Stimulated activated CD4-positive, alpha-beta T cell treated with anti-CD3 and anti-CD28 coated beads, Interleukin-15, amount 100 ng/mL, for 1 hour (primary cell): Measurements from ENCODE around the gene PRAMEF13.
"Not testable (repeated sequence)": the region's sequence is repeated elsewhere in the genome, so short reads cannot be mapped to it uniquely, and the experiment has no call there.

Experiments used
- DNase-seq, 2 donors: peaks; one replicate each; pipeline ENCODE4 v3.0.0-alpha.2; 2020; ENCODE audit warnings: low read depth in 1 of 2, low spot score in 1 of 2

The PRAMEF13 gene

DNA sequence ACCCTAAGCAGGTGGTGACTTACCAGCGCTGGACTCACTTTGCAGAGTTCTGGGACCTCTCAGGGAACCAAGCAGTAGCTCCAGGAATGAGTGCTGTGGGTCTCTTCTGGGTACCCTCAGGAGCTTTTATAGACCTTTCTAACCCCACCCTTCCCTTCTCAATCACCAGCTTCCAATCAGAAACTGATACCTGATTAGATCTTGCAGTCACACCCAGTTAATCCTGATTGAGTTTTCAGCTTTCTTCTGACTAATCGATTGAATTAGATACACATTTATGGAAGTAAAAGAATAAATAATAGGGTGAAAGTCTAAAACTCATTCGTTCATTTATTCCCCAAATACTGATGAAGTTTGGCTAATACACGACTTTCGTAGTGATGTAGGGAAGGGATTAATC, at the start of gene PRAMEF13:
TSS of gene PRAMEF13 (minus strand) at position 101 of the 400 bp plus-strand sequence. CDS start 1,820 bp downstream, outside the sequence.
- DNase-seq: not testable (repeated sequence)

GRCh38 chr1:13247122-13247521, 45.9 kb upstream of the PRAMEF13 start:
- not testable (repeated sequence) for DNase-seq

GRCh38 chr1:13246554-13246871, 45.3 kb upstream of the PRAMEF13 start:
- DNase-seq: not testable (repeated sequence)

DNA sequence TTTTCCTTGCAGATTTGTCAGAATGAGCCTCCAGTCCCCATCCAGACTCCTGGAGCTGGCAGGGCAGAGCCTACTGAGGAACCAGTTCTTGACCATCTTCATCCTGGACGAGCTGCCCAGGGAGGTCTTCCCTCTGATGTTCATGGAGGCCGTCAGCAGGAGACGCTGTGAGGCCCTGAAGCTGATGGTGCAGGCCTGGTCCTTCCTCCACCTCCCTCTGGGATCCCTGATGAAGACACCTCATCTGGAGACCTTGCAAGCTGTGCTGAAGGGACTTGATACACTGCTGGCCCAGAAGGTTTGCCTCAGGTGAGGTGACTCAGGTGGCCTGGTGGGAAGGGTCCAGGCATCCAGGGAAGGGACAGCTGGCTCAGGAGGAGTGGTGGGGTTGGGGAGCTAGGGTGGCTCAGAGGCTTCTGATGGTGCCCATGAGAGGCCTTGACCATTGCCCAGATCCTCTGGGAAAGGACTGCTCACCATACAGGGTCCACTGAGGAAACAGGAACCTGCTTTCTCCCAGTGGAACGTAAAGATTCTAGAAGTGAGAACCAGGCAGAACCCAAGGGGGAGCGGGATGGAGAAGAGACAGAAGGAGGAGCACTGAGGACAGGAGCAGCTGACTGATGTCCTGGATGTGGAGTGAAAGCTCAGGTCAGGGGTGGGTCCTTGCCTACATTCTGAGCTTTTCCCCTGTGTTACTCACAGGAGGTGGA, 44.8 kb upstream of the PRAMEF13 start:
- not testable (repeated sequence) for DNase-seq

GRCh38 chr1:13243536-13244263, 42.5 kb upstream of the PRAMEF13 start:
- DNase-seq: not testable (repeated sequence)

DNA sequence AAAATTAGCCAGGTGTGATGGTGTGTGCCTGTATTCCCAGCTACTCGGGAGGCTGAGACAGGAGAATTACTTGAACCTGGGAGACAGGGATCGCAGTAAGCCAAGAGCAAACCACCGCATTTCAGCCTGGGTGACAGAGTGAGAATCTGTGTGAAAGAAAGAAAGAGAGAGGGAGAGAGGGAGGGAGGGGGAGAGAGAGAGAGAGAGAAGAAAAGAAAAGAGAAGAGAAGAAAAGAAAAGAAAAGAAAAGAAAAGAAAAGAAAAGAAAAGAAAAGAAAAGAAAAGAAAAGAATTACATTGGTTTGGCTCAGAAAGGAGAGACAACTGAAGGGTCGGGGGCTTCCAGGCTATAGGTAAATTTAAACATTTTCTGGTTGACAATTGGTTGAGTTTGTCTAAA, 38.4 kb upstream of the PRAMEF13 start:
- DNase-seq: not testable (repeated sequence)

DNA sequence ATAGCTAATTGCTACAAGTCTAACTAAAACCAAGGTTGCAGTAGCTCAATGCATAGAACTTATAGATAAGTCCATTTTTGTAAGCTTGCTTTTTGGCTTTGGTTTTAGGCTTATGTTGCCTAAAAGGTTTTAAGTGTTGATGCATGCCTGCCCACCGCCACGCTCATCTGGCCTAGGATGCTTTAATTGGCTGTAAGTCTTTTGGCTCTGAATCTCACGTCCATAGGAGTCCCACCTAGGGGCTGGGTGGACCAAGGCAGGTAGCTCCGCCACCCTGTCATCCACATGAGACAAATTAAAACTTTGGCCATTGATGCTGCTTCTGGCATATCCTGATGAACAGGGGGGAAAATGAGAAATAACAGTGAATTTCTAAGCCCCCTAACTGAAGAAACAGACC, 36.4 kb upstream of the PRAMEF13 start:
- DNase-seq: not testable (repeated sequence)

DNA sequence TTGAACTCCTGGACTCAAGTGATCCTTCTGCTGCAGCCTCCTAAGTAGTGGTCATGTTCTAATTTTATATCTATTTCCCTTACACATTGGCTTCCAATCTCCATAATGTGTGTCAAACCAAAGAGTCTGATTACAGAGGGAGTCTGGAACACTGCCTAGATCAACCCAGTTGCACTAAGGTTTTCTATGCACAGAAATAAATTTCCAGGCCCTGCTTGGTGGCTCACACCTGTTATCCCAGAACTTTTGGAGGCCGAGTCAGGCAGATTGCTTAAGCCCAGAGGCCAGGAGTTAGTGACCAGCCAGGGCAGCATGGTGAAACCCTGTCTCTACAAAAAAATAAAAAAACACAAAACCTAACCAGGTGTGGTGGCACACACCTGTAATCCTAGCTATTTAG, 32.8 kb upstream of the PRAMEF13 start:
- DNase-seq: not testable (repeated sequence)

DNA sequence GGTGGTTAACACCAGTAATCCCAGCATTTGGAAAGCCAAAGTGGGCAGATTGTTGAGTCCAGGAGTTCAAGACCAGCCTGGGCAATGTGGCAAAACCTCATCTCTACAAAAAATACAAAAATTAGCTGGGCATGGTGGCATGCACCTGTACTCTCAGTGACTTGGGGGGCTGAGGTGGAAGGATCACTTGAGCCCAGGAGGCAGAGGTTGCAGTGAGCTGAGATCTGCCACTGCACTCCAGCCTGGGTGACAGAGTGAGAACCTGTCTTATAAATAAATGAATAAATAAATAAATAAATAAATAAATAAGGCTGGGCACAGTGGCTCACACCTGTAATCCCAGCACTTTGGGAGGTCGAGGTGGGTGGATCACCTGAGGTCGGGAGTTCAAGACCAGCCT, 30.8 kb upstream of the PRAMEF13 start:
- DNase-seq: not testable (repeated sequence)

DNA sequence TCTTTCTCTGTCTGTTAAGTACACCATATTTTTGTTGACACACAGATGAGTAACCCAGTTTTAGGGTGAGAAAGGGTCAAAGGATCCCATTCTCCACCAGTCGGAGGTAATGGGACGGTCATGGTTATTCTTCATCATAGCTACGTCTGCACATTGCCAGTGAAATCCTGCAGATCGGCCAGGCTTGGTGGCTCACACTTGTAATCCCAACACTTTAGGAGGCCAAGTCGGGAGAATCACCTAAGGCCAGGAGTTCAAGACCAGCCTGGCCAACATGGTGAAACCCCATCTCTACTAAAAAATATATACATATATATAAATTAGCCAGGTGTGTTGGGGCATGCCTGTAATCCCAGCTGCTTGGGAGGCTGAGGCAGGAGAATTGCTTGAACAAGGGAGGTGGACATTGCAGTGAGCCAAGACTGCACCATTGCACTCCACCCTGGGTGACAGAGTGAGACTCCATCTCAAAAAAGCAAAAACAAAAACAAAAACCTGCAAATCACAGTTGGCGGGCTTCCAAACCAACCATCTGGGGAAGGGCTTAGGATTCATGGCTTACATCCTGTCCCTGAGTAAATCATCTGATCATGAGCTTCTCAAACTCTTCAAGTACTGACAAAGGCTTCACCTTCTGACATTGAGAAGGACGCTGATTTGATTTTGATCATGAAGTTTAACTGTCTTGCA, 30.0 kb upstream of the PRAMEF13 start:
- DNase-seq: not testable (repeated sequence)

GRCh38 chr1:13230601-13231000, 29.4 kb upstream of the PRAMEF13 start:
- DNase-seq: not testable (repeated sequence)

DNA sequence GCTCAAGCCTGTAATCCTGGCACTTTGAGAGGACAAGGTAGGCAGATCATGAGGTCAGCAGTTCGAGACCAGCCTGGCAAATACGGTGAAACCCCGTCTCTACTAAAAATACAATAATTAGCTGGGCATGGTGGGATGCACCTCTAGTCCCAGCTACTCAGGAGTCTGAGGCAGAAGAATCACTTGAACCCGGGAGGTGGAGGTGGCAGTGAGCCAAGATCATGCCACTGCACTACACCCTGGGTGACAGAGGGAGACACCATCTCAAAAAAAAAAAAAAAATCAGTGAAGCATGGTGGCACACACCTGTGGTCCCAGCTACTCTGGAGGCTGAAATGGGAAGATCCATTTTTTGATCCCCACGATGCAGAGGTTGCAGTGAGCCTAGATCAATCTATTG, 28.9 kb upstream of the PRAMEF13 start:
- DNase-seq: not testable (repeated sequence)

GRCh38 chr1:13228343-13228781, 27.2 kb upstream of the PRAMEF13 start:
- DNase-seq: peak in 1 of 2 donors; percentile 10

DNA sequence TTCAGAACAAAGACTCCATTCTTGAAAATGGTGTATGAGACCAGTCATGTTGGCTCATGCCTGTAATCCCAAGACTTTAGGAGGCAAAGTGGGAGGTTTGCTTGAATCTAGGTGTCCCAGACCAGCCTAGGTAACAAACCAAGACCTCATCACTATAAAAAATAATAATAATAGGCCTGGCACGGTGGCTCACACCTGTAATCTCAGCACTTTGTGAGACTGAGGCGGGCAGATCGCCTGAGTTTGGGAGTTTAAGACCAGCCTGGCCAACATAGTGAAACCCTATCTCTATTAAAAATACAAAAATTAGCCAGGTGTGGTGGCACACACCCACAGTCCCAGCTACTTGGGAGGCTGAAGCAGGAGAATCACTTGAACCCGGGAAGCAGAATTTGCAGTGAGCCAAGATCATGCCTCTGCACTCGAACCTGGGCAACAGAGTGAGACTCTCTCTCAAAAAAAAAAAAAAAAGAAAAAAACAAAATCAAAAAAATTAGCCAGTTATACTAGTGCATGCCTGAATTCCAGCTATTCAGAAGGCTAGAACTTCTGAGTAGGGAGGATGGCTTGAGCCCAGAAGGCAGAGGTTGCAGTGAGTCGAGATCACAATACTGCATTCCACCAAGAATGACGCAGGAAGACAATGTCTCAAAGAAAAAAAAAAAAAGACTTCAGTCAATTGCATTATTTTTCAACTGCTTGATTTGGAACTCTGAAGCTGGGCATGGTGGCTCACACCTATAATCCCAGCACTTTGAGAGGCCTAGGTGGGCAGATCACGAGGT, 26.3 kb upstream of the PRAMEF13 start:
- DNase-seq: not testable (repeated sequence)

- DNase-seq: not testable (repeated sequence)
Observed at GRCh38 chr1:13225675-13226204, 24.5 kb upstream of the PRAMEF13 start, which contains the start of gene PRAMEF18. Gene PRAMEF18 (minus strand): TSS chr1:13226154. CDS start chr1:13226106, 48 bp downstream.

- no peak for DNase-seq
Observed at GRCh38 chr1:13224480-13225060, 23.4 kb upstream of the PRAMEF13 start.

DNA sequence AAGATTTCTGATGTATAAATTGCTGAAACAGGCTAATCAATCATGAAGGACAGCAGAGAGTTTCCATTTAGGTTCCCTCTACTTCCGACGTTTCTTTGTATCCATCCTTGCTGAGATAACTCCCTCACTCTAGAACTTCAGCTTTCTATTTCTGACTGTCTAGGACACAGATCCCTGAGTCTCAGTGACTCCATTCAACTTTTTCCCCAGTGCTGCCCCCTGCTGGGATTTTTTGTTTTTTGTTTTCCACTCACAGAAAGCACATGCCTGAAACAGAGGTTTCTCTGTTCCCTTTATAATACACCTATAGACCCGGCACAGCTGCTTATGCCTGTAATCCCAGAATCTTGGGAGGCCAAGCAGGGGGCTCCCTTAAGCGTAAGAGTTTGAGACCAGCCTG, 21.6 kb upstream of the PRAMEF13 start:
- DNase-seq: not testable (repeated sequence)

DNA sequence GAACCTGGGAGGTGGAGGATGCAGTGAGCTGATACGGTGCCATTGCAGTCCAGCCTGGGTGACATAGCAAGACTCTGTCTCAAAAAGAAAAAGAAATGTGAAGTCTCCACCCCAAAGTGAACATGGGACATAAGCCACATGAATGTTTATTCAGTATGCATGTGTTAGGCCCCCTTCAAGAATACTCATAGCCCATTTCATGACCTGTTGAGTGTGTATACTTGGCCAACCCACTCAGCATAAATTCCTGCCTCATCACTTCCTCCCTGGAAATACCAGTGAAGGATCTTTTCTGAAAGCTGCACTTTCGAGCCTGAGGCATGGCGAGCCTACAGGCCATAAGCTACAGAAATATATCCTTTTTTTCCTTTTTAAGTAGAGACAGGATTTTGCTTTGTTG, 18.0 kb upstream of the PRAMEF13 start:
- DNase-seq: not testable (repeated sequence)

DNA sequence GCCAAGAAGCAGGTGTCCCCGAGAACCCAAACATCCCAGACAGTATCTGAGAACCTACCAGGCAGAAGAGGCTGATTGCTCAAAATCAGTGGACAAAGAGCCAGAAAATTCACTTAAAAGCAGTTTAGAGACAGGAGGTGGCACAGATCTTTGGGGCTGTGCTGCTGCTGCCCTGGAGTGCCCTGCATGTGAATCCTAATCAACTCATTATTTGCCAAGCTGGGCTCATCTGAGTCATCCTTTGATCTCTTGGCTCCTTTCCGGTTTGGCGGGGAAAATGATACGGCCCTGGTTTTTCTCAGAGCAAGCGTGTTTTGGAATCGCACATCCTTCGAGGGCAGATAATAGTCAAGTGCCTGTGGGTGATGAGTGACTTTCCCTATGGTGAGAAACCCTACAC, 15.4 kb upstream of the PRAMEF13 start:
- not testable (repeated sequence) for DNase-seq

DNA sequence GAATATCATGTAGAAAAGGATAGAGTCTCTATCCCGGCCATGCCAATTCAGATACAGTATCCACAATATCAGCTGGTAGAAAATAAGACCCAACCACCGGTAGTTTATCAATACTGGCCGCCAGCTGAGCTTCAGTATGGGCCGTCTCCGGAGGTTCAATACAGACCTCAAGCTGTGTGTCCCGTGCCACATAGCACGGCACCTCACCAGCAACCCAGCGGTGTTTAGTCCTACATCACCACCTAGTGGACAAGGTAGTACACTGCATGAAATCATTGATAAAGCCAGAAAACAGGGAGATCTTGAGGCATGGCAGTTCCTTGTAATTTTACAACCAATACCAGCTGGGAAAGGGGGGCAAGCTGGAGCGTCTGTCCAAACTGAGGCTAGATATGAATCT, 7.5 kb upstream of the PRAMEF13 start:
- not testable (repeated sequence) for DNase-seq
